H9 (cell line): Measurements from ENCODE around the gene ASTN1. TPM values are rescaled to one million over a fixed set of nuclear protein-coding genes. Genes with fewer than 3 reads are reported as not detected.

Source experiments
- DNase-seq: peaks from one replicate; pipeline ENCODE4 v3.0.0-alpha.2; 2017
- H2AFZ ChIP-seq: one replicate; pipeline ENCODE4 v1.6.1; 2013; ENCODE audit warnings: mild to moderate bottlenecking, low read length, control low read depth, moderate library complexity
- H2AK5ac ChIP-seq: 2 replicates; pipeline ENCODE4 v1.6.1; 2013; ENCODE audit warnings: low read length, control low read depth, mixed read lengths; ENCODE audit not compliant: insufficient read length
- H2BK120ac ChIP-seq: one replicate; pipeline ENCODE4 v1.6.1; 2013; ENCODE audit warnings: low read depth, mild to moderate bottlenecking, low read length, control low read depth, inconsistent platforms; ENCODE audit not compliant: poor library complexity, severe bottlenecking
- H2BK12ac ChIP-seq: 2 replicates; pipeline ENCODE4 v1.6.1; 2013; ENCODE audit warnings: low read length, control low read depth, mixed read lengths, low read depth; ENCODE audit not compliant: insufficient read length
- H2BK15ac ChIP-seq: 2 replicates; pipeline ENCODE4 v1.6.1; 2013; ENCODE audit warnings: low read depth, low read length, control low read depth
- H2BK20ac ChIP-seq: one replicate; pipeline ENCODE4 v1.6.1; 2013; ENCODE audit warnings: low read depth, mild to moderate bottlenecking, low read length, control low read depth, inconsistent platforms; ENCODE audit not compliant: poor library complexity, severe bottlenecking
- H2BK5ac ChIP-seq: 2 replicates; pipeline ENCODE4 v1.6.1; 2013; ENCODE audit warnings: low read length, control low read depth, mixed read lengths; ENCODE audit not compliant: insufficient read length
- H3K14ac ChIP-seq: 2 replicates; pipeline ENCODE4 v1.6.1; 2013; ENCODE audit warnings: low read length, control low read depth; ENCODE audit not compliant: insufficient read depth
- H3K18ac ChIP-seq: 2 replicates; pipeline ENCODE4 v1.6.1; 2013; ENCODE audit warnings: low read depth, mild to moderate bottlenecking, mixed read lengths, low read length, control low read depth; ENCODE audit not compliant: insufficient read length
- H3K23ac ChIP-seq: 2 replicates; pipeline ENCODE4 v1.6.1; 2013; ENCODE audit warnings: low read length, control low read depth, mixed read lengths, low read depth; ENCODE audit not compliant: insufficient read length
- H3K23me2 ChIP-seq: 2 replicates; pipeline ENCODE4 v1.6.1; 2013; ENCODE audit warnings: low read depth, mild to moderate bottlenecking, mixed read lengths, low read length, control low read depth; ENCODE audit not compliant: insufficient read length, poor library complexity, severe bottlenecking
- H3K27ac ChIP-seq: 2 replicates; pipeline ENCODE4 v1.5.1; 2013; ENCODE audit warnings: low read length, control low read depth, mixed read lengths, low read depth; ENCODE audit not compliant: insufficient read length
- H3K27me3 ChIP-seq: 2 replicates; pipeline ENCODE4 v1.6.1; 2013; ENCODE audit warnings: low read length, control low read depth, inconsistent platforms; ENCODE audit not compliant: insufficient read depth
- H3K4ac ChIP-seq: 2 replicates; pipeline ENCODE4 v1.6.1; 2013; ENCODE audit warnings: low read depth, mild to moderate bottlenecking, control low read depth, inconsistent platforms, low read length, moderate library complexity
- H3K4me1 ChIP-seq: 2 replicates; pipeline ENCODE4 v1.6.1; 2013; ENCODE audit warnings: low read length, control low read depth, inconsistent platforms; ENCODE audit not compliant: insufficient read depth
- H3K4me2 ChIP-seq: 2 replicates; pipeline ENCODE4 v1.6.1; 2013; ENCODE audit warnings: low read length, control low read depth, mixed read lengths; ENCODE audit not compliant: insufficient read length, insufficient read depth
- H3K56ac ChIP-seq: 2 replicates; pipeline ENCODE4 v1.6.1; 2013; ENCODE audit warnings: low read depth, mild to moderate bottlenecking, mixed read lengths, low read length, control low read depth; ENCODE audit not compliant: insufficient read length
- H3K79me1 ChIP-seq: 2 replicates; pipeline ENCODE4 v1.6.1; 2013; ENCODE audit warnings: low read depth, mild to moderate bottlenecking, moderate library complexity, low read length, control low read depth, inconsistent platforms; ENCODE audit not compliant: insufficient read depth, poor library complexity, severe bottlenecking
- H3K79me2 ChIP-seq: 2 replicates; pipeline ENCODE4 v1.6.1; 2013; ENCODE audit warnings: low read length, control low read depth, inconsistent platforms; ENCODE audit not compliant: insufficient read depth
- H3K9ac ChIP-seq: 2 replicates; pipeline ENCODE4 v1.6.1; 2013; ENCODE audit warnings: low read length, control low read depth, mixed read lengths; ENCODE audit not compliant: insufficient read length; ENCODE audit errors: extremely low read depth
- H3K9me3 ChIP-seq: one replicate; pipeline ENCODE4 v1.6.1; 2013; ENCODE audit warnings: low read depth, low read length, inconsistent platforms; ENCODE audit not compliant: control insufficient read depth
- H3T11ph ChIP-seq: one replicate; pipeline ENCODE4 v1.6.1; 2013; ENCODE audit warnings: mild to moderate bottlenecking, low read length, control low read depth, inconsistent platforms
- H4K20me1 ChIP-seq: one replicate; pipeline ENCODE4 v1.6.1; 2013; ENCODE audit not compliant: control insufficient read depth, insufficient read length, insufficient read depth
- H4K5ac ChIP-seq: 2 replicates; pipeline ENCODE4 v1.6.1; 2013; ENCODE audit warnings: low read depth, mild to moderate bottlenecking, mixed read lengths, low read length, control low read depth; ENCODE audit not compliant: insufficient read length
- H4K8ac ChIP-seq: replicated peaks from 2 replicates; pipeline ENCODE4 v1.6.1; 2013; ENCODE audit warnings: low read length, control low read depth, mixed read lengths, low read depth; ENCODE audit not compliant: insufficient read length
- H4K91ac ChIP-seq: 2 replicates; pipeline ENCODE4 v1.6.1; 2013; ENCODE audit warnings: low read depth, mild to moderate bottlenecking, moderate library complexity, mixed read lengths, low read length, control low read depth; ENCODE audit not compliant: insufficient read length
- H3K27ac Mint-ChIP-seq, 3 experiments: 2 replicates in 2 of 3; 3 replicates in 1 of 3; pipeline ENCODE4 v1.8.0; 2020 to 2021; ENCODE audit warnings: mixed read lengths in 3 of 3, mild to moderate bottlenecking in 1 of 3, moderate library complexity in 1 of 3
- H3K27me3 Mint-ChIP-seq: 2 replicates; pipeline ENCODE4 v1.8.0; 2021; ENCODE audit warnings: low read depth, mild to moderate bottlenecking, moderate library complexity, mixed read lengths
- H3K36me3 Mint-ChIP-seq, 3 experiments: 2 replicates in 2 of 3; 3 replicates in 1 of 3; pipeline ENCODE4 v1.8.0; 2020 to 2021; ENCODE audit warnings: low read depth in 3 of 3, mixed read lengths in 3 of 3; ENCODE audit not compliant: insufficient read depth in 1 of 3
- H3K4me1 Mint-ChIP-seq, 2 experiments: 2 replicates each; pipeline ENCODE4 v1.8.0; 2020; ENCODE audit warnings: mixed read lengths in 2 of 2
- H3K4me3 Mint-ChIP-seq, 2 experiments: 2 replicates in 1 of 2; 3 replicates in 1 of 2; pipeline ENCODE4 v1.8.0; 2020 to 2021; ENCODE audit warnings: mild to moderate bottlenecking in 2 of 2, mixed read lengths in 2 of 2, moderate library complexity in 1 of 2
- H3K9me3 Mint-ChIP-seq, 2 experiments: 2 replicates in 1 of 2; 3 replicates in 1 of 2; pipeline ENCODE4 v1.8.0; 2020; ENCODE audit warnings: mild to moderate bottlenecking in 2 of 2, mixed read lengths in 2 of 2, moderate library complexity in 1 of 2
- CTCF ChIP-seq: fragments of 200-600 bp; sonication (generic); conservative IDR thresholded peaks from 3 replicates; pipeline ENCODE4 v1.8.0; 2021; ENCODE audit warnings: antibody characterized with exemption, mild to moderate bottlenecking
- WGBS: extraction: QIAGEN DNeasy Blood & Tissue Kit; methylation state at CpG from one replicate; pipeline ENCODE4 v1.1.7; 2013; ENCODE audit warnings: missing lambda C conversion rate, low lambda C conversion rate, mixed read lengths; ENCODE audit not compliant: insufficient read length; ENCODE audit errors: extremely low coverage; 5-methylcytosine and 5-hydroxymethylcytosine counted together
- total RNA-seq: library from RNA; stranded (reverse); gene quantifications from 2 replicates; pipeline ENCODE4 v1.2.1, GENCODE V29; 2021

Gene ASTN1
- total RNA-seq, 1 experiment from 2014 or later = 0.98 TPM

- no peak overlapping the region for H2BK20ac ChIP-seq
- no peak overlapping the region for H3K23ac ChIP-seq
- no peak overlapping the region for H3K4ac ChIP-seq
- WGBS = no CpG with 5 or more reads among the region's 12 CpGs
- no peak overlapping the region for H4K8ac ChIP-seq
- H2AK5ac ChIP-seq = no peak overlapping the region
- no peak overlapping the region for H4K5ac ChIP-seq
- H3K4me2 ChIP-seq = no peak overlapping the region
- no peaks in the 10 kb centered on the region for H4K20me1 ChIP-seq
- H3T11ph ChIP-seq = no peak overlapping the region
- no peaks in the 10 kb centered on the region for H3K79me2 ChIP-seq
- H3K23me2 ChIP-seq = no peaks in the 10 kb centered on the region
- Mint-ChIP-seq H3K4me3 (no peak overlapping the region), H3K9me3 (no peaks in the 10 kb centered on the region), H3K4me1 (0 out of 4 replicates have a peak, but pooled peaks cover 2% of the 10 kb centered on the region in 2 experiments), H3K27me3 (peaks cover 3% of the 10 kb centered on the region; the same call in 1 of the 2 replicates), H3K36me3 (no peaks in the 10 kb centered on the region; a peak in 1 of 7 replicates), H3K27ac (no peak overlapping the region; a peak in 1 of 7 replicates)
- no peaks in the 10 kb centered on the region for H3K4me1 ChIP-seq
- H2AFZ ChIP-seq = no peak overlapping the region
- no peak overlapping the region for H3K56ac ChIP-seq
- no peak overlapping the region for H2BK120ac ChIP-seq
- H3K18ac ChIP-seq = no peak overlapping the region
- DNase-seq = peak; percentile 78
- H2BK5ac ChIP-seq = no peak overlapping the region
- H4K91ac ChIP-seq = no peak overlapping the region
- no peak overlapping the region for H2BK12ac ChIP-seq
- peak; percentile 68 for TF ChIP-seq CTCF
- no peak overlapping the region for H3K9ac ChIP-seq
- no peaks in the 10 kb centered on the region for H3K79me1 ChIP-seq
- H3K9me3 ChIP-seq = no peaks in the 10 kb centered on the region
- no peak overlapping the region for H3K14ac ChIP-seq
- no peak overlapping the region for H2BK15ac ChIP-seq
- H3K27ac ChIP-seq = no peak overlapping the region
- H3K27me3 ChIP-seq = no peaks in the 10 kb centered on the region
These were observed 285.6 kb downstream of the ASTN1 start for GRCh38 chr1:176878750-176879536.
